ENCODE measurements around the gene ENTPD7. TPM values are rescaled to one million over a fixed set of nuclear protein-coding genes. Genes with fewer than 3 reads are reported as not detected.
"Not testable (repeated sequence)": the region's sequence is repeated elsewhere in the genome, so short reads cannot be mapped to it uniquely, and the experiment has no call there.

Gene ENTPD7
- total RNA-seq, 2 donors from 2014 or later = 20.2 to 21.5 TPM

- intact Hi-C loops (cut with DNase I, micrococcal nuclease) = no loop called here
- peak; percentile 93 for ATAC-seq
- peak; percentile 97 to 98 for DNase-seq
These were observed 72.9 kb downstream of the ENTPD7 start, which contains the start of the genes COX15 and CUTC for GRCh38 chr10:99732033-99732842. Gene COX15, minus strand, starts transcription at chr10:99732127. Its CDS starts 78 bp downstream, at chr10:99732049. Gene CUTC, plus strand, starts transcription at chr10:99732234. Its CDS starts 115 bp downstream, at chr10:99732349.

- intact Hi-C loops (cut with DNase I, micrococcal nuclease) = no loop called here
- ATAC-seq (no peak), DNase-seq (no peak)
These were observed 74.1 kb downstream of the ENTPD7 start for GRCh38 chr10:99733366-99733765.

GRCh38 chr10:99734111-99734510, 74.8 kb downstream of the ENTPD7 start:
- intact Hi-C loops (cut with DNase I, micrococcal nuclease); ATAC-seq: not testable (repeated sequence)
- peak in 1 of 2 donors; percentile 20 for DNase-seq

GRCh38 chr10:99740260-99740659, 81.0 kb downstream of the ENTPD7 start:
- intact Hi-C loops (cut with DNase I, micrococcal nuclease) = no loop called here
- ATAC-seq = no peak
- no peak for DNase-seq

GRCh38 chr10:99740933-99741559, 81.7 kb downstream of the ENTPD7 start:
- intact Hi-C loops (cut with DNase I, micrococcal nuclease) = no loop called here
- DNase-seq (no peak), ATAC-seq (no peak)

GRCh38 chr10:99742254-99742653, 82.9 kb downstream of the ENTPD7 start:
- ATAC-seq (no peak), DNase-seq (no peak)
- intact Hi-C loops (cut with DNase I, micrococcal nuclease) = no loop called here

- ATAC-seq (no peak), DNase-seq (no peak)
- intact Hi-C loops (cut with DNase I, micrococcal nuclease) = no loop called here
These were observed 83.4 kb downstream of the ENTPD7 start for GRCh38 chr10:99742701-99743100.

- DNase-seq = no peak
- ATAC-seq = peak; percentile 67
These were observed 84.5 kb downstream of the ENTPD7 start for GRCh38 chr10:99743841-99744240.

GRCh38 chr10:99746166-99746565, 86.9 kb downstream of the ENTPD7 start:
- ATAC-seq; intact Hi-C loops (cut with DNase I, micrococcal nuclease); DNase-seq: not testable (repeated sequence)

More at GRCh38 chr10:99743841-99744240, 84.5 kb downstream of the ENTPD7 start:
- intact Hi-C loops (cut with DNase I, micrococcal nuclease) = no loop called here

GRCh38 chr10:99748823-99749451, 89.6 kb downstream of the ENTPD7 start:
- DNase-seq (no peak), ATAC-seq (no peak)
- intact Hi-C loops (cut with DNase I, micrococcal nuclease) = no loop called here

GRCh38 chr10:99750641-99751040, 91.3 kb downstream of the ENTPD7 start:
- intact Hi-C loops (cut with DNase I, micrococcal nuclease) = no loop called here
- ATAC-seq (no peak), DNase-seq (no peak)

GRCh38 chr10:99754670-99755069, 95.4 kb downstream of the ENTPD7 start:
- ATAC-seq (no peak), DNase-seq (no peak)
- intact Hi-C loops (cut with DNase I, micrococcal nuclease) = no loop called here

Other genes starting within 250 kb of the ENTPD7 start
- gene GOT1, start 228.9 kb upstream of the ENTPD7 start, total RNA-seq = 100 to 1,000 TPM in 1 of 2 donors, 10 to 100 TPM in 1; 91.5 to 107 TPM
- gene NKX2-3, start 126.6 kb upstream of the ENTPD7 start, total RNA-seq = 10 to 100 TPM in 1 of 2 donors, 1 to 10 TPM in 1; 3.4 to 11.7 TPM
- gene SLC25A28, start 39.1 kb upstream of the ENTPD7 start, total RNA-seq = 10 to 100 TPM; 28.8 to 35.7 TPM
- gene COX15, start 72.6 kb downstream of the ENTPD7 start, total RNA-seq = 10 to 100 TPM; 41.4 to 43.5 TPM
- 10 to 100 TPM; 10.1 to 13.7 TPM for gene CUTC, start 72.7 kb downstream of the ENTPD7 start, total RNA-seq
- gene ABCC2, start 123.1 kb downstream of the ENTPD7 start, total RNA-seq = under 1 TPM; 0.64 to 0.89 TPM